ENCODE measurements around the gene SCARF2.

SCARF2 gene

GRCh38 chr22:20438678-20439492 is 1.3 kb upstream of the SCARF2 start:
- FAIRE-seq = no peak

GRCh38 chr22:20438427-20438677 is 727 bp upstream of the SCARF2 start:
- no peak for FAIRE-seq

GRCh38 chr22:20436768-20437612 is 635 bp downstream of the SCARF2 start:
- no peak for FAIRE-seq

- FAIRE-seq = no peak
Observed at GRCh38 chr22:20436307-20436767, 1.3 kb downstream of the SCARF2 start.

- FAIRE-seq = no peak
Observed at GRCh38 chr22:20435436-20436306, 2.0 kb downstream of the SCARF2 start.

GRCh38 chr22:20434773-20435172 is 2.9 kb downstream of the SCARF2 start:
- no peak for FAIRE-seq

- no peak for FAIRE-seq
Observed at GRCh38 chr22:20434264-20434751, 3.3 kb downstream of the SCARF2 start.

GRCh38 chr22:20433686-20434241 is 3.9 kb downstream of the SCARF2 start:
- no peak for FAIRE-seq

- FAIRE-seq = no peak
Observed at GRCh38 chr22:20433191-20433590, 4.4 kb downstream of the SCARF2 start.

GRCh38 chr22:20432244-20432686 is 5.4 kb downstream of the SCARF2 start:
- FAIRE-seq = no peak

GRCh38 chr22:20431511-20432192 is 6.0 kb downstream of the SCARF2 start:
- FAIRE-seq = no peak

- FAIRE-seq = no peak
Observed at GRCh38 chr22:20430720-20431510, 6.7 kb downstream of the SCARF2 start.

GRCh38 chr22:20430101-20430719 is 7.4 kb downstream of the SCARF2 start:
- no peak for FAIRE-seq

- FAIRE-seq = no peak
Observed at GRCh38 chr22:20429254-20430100, 8.1 kb downstream of the SCARF2 start.

GRCh38 chr22:20428496-20429253 is 8.9 kb downstream of the SCARF2 start:
- no peak for FAIRE-seq

GRCh38 chr22:20427945-20428417 is 9.6 kb downstream of the SCARF2 start:
- no peak for FAIRE-seq

- no peak for FAIRE-seq
Observed at GRCh38 chr22:20427104-20427944, 10.3 kb downstream of the SCARF2 start.

- no peak for FAIRE-seq
Observed at GRCh38 chr22:20426259-20426615, 11.4 kb downstream of the SCARF2 start.
